ENCODE measurements around the gene TRAPPC10.

- TF ChIP-seq POLR2AphosphoS5 (IDR thresholded peaks at IDR 0.05; ENCODE audit: low read depth, low read length) (no peak), CTCF (IDR thresholded peaks at IDR 0.05 in 2 of 3, conservative IDR thresholded peaks at IDR 0.05 in 1 of 3; ENCODE audit: borderline replicate concordance in 1 of 3, insufficient read depth in 1 of 3, low read depth in 2 of 3, low read length in 2 of 3) (no peak), SRF (IDR thresholded peaks at IDR 0.05; ENCODE audit: low read depth) (no peak), JUND (IDR thresholded peaks at IDR 0.05) (no peak), MAX (IDR thresholded peaks at IDR 0.05) (no peak), YY1 (IDR thresholded peaks at IDR 0.05; ENCODE audit: extremely low read depth, insufficient replicate concordance, low read depth, low read length) (no peak), POLR2A (IDR thresholded peaks at IDR 0.05; ENCODE audit: borderline replicate concordance, extremely low read depth, insufficient read depth, insufficient read length) (no peak), RAD21 (IDR thresholded peaks at IDR 0.05; ENCODE audit: low read depth) (no peak), TCF7L2 (IDR thresholded peaks at IDR 0.05; ENCODE audit: borderline replicate concordance, extremely low read depth, insufficient read depth, insufficient read length) (no peak), EZH2 (IDR thresholded peaks at IDR 0.05) (no peak), ZNF274 (IDR thresholded peaks at IDR 0.05; ENCODE audit: low read depth, low read length) (no peak), EGR1 (IDR thresholded peaks at IDR 0.05; ENCODE audit: low read depth) (no peak)
- TF ChIP-seq, protein P1, sequence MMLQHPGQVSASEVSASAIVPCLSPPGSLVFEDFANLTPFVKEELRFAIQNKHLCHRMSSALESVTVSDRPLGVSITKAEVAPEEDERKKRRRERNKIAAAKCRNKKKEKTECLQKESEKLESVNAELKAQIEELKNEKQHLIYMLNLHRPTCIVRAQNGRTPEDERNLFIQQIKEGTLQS (IDR thresholded peaks at IDR 0.05): no peak
These were observed 5.5 kb upstream of the TRAPPC10 start for GRCh38 chr21:44006656-44007055.
